HG02798 (cell line): ENCODE measurements around the gene SLC38A6.

Experiments
- ATAC-seq: cut with Tn5 transposase; IDR thresholded peaks from one replicate; pipeline ENCODE4 v1.9.1; 2021; ENCODE audit warnings: mild to moderate bottlenecking; ENCODE audit not compliant: unreplicated experiment, poor library complexity

The SLC38A6 gene

DNA sequence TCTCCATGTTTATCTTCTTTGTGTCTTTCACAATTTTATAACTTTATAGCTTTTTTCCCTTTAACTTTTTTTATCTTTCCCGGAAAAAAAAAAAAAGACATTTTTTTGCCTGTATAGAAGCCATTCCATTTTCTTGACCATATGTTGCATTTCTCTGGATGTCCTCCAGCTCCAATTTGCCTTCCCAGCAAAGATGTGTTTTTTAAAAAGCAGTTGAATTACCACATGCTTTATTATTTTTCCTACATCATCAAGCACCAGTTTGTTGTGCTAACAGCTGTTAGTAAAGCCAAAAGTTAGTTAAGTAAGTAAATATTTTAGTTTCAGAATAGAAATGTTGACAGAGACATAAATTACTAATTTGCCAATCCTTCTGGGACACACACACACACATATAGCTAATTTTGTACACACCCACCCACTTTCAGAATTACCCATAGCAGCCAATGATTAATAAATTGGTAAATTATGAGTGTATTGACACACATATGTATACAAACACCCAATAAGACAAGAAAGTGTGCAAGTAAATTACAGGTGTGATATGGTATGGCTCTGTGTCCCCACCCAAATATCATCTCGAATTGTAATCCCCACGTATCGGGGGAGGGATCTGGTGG, 118.3 kb downstream of the SLC38A6 start:
- ATAC-seq: no peak

DNA sequence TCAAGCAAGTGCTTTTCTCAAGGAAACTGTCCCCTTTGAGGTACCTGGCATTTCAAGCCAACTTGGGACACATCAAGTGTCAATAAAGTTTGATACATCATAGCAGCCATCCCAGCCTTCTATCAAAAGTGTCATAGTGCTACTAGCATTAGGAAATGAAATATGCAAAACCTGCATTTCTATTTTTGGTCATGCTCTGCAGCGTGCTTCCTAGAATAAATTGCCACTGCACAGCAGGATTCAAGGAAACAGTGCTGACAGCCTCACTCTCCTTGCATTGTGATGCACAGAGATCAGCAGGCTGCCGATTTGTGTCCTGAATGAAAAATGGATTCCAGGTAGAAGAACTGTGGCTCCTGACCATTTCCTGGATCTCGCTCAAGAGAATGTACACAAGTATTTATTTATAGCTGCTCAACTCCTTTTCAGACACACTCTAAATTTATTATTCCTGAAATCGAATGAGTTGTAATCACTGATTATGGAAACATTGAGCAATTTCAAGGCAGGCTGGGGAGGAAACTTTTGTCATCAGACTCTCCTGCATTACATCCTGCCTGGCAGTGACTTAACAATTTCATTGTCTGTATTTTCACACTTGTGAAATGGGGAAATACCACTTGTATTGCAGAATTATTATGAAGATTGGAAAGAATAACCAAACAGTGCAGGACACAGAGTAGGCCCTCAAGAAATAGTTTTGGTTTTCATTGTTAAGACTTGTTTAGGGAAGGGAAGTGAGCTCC, 120.9 kb downstream of the SLC38A6 start:
- ATAC-seq: no peak
